ENCODE results near the gene PSMA5.
"Not testable (repeated sequence)": the region's sequence is repeated elsewhere in the genome, so short reads cannot be mapped to it uniquely, and the experiment has no call there.

The PSMA5 gene

GRCh38 chr1:109383087-109383779 is 43.0 kb downstream of the PSMA5 start:
- no peak for TF ChIP-seq CTCF (IDR thresholded peaks at IDR 0.05; ENCODE audit: low read depth, low read length, missing control alignments)
- no peaks in the 10 kb centered on the region for H3K27me3 ChIP-seq (replicated peaks)
- in situ Hi-C loops (cut with HindIII; ENCODE audit: low pct_ligation_motif_present, low sequenced_read_pairs): no loop called here
- H3K36me3 ChIP-seq (replicated peaks): no peaks in the 10 kb centered on the region
- H3K27ac ChIP-seq: peak overlapping the region; percentile 47
- H3K4me3 ChIP-seq (ENCODE audit: low read depth, low read length): no peak overlapping the region
- no peak for DNase-seq

GRCh38 chr1:109381573-109381972 is 44.7 kb downstream of the PSMA5 start:
- in situ Hi-C loops (cut with HindIII; ENCODE audit: low pct_ligation_motif_present, low sequenced_read_pairs): no loop called here
- Histone ChIP-seq H3K27me3 (replicated peaks) (no peaks in the 10 kb centered on the region), H3K27ac (no peak overlapping the region), H3K4me3 (ENCODE audit: low read depth, low read length) (no peak overlapping the region), H3K36me3 (replicated peaks) (no peaks in the 10 kb centered on the region)
- no peak for DNase-seq
- no peak for TF ChIP-seq CTCF (IDR thresholded peaks at IDR 0.05; ENCODE audit: low read depth, low read length, missing control alignments)

- no peak for DNase-seq
- Histone ChIP-seq H3K36me3 (replicated peaks) (no peaks in the 10 kb centered on the region), H3K27ac (no peak overlapping the region), H3K4me3 (ENCODE audit: low read depth, low read length) (no peak overlapping the region), H3K27me3 (replicated peaks) (no peaks in the 10 kb centered on the region)
- in situ Hi-C loops (cut with HindIII; ENCODE audit: low pct_ligation_motif_present, low sequenced_read_pairs): no loop called here
- TF ChIP-seq CTCF (IDR thresholded peaks at IDR 0.05; ENCODE audit: low read depth, low read length, missing control alignments): no peak
Observed at GRCh38 chr1:109379907-109380306, 46.3 kb downstream of the PSMA5 start.

GRCh38 chr1:109379422-109379821 is 46.8 kb downstream of the PSMA5 start:
- in situ Hi-C loops (cut with HindIII; ENCODE audit: low pct_ligation_motif_present, low sequenced_read_pairs): no loop called here
- Histone ChIP-seq H3K4me3 (ENCODE audit: low read depth, low read length) (no peak overlapping the region), H3K27ac (no peak overlapping the region), H3K36me3 (replicated peaks) (no peaks in the 10 kb centered on the region), H3K27me3 (replicated peaks) (no peaks in the 10 kb centered on the region)
- DNase-seq: no peak
- no peak for TF ChIP-seq CTCF (IDR thresholded peaks at IDR 0.05; ENCODE audit: low read depth, low read length, missing control alignments)

GRCh38 chr1:109377698-109378097 is 48.5 kb downstream of the PSMA5 start:
- no peaks in the 10 kb centered on the region for H3K36me3 ChIP-seq (replicated peaks)
- in situ Hi-C loops (cut with HindIII; ENCODE audit: low pct_ligation_motif_present, low sequenced_read_pairs): no loop called here
- no peak overlapping the region for H3K4me3 ChIP-seq (ENCODE audit: low read depth, low read length)
- no peaks in the 10 kb centered on the region for H3K27me3 ChIP-seq (replicated peaks)
- TF ChIP-seq CTCF (IDR thresholded peaks at IDR 0.05; ENCODE audit: low read depth, low read length, missing control alignments): no peak
- no peak for DNase-seq
- peak overlapping the region; percentile 46 for H3K27ac ChIP-seq

GRCh38 chr1:109373696-109374095 is 52.6 kb downstream of the PSMA5 start:
- H3K27me3 ChIP-seq (replicated peaks); DNase-seq; H3K4me3 ChIP-seq (ENCODE audit: low read depth, low read length); H3K27ac ChIP-seq; in situ Hi-C loops (cut with HindIII; ENCODE audit: low pct_ligation_motif_present, low sequenced_read_pairs); H3K36me3 ChIP-seq (replicated peaks): not testable (repeated sequence)

Measured in brain microvascular endothelial cell (primary cell).